Measurements from ENCODE around the gene POLD2.

POLD2 gene

GRCh38 chr7:44106311-44107065, 16.9 kb downstream of the POLD2 start:
- no peak for TF ChIP-seq CTCF (conservative IDR thresholded peaks at IDR 0.05; ENCODE audit: low read depth, low read length)
- H3K4me3 ChIP-seq (ENCODE audit: low read length) = no peak overlapping the region
- no peak for DNase-seq (ENCODE audit: low read depth)

GRCh38 chr7:44105832-44106231, 17.5 kb downstream of the POLD2 start:
- no peak for DNase-seq (ENCODE audit: low read depth)
- H3K4me3 ChIP-seq (ENCODE audit: low read length) = peak overlapping the region; percentile 46
- TF ChIP-seq CTCF (conservative IDR thresholded peaks at IDR 0.05; ENCODE audit: low read depth, low read length) = no peak

GRCh38 chr7:44104860-44105771, 18.2 kb downstream of the POLD2 start:
- peak overlapping the region; percentile 46 for H3K4me3 ChIP-seq (ENCODE audit: low read length)
- peak; percentile 2 for TF ChIP-seq CTCF (conservative IDR thresholded peaks at IDR 0.05; ENCODE audit: low read depth, low read length)
- DNase-seq (ENCODE audit: low read depth) = peak; percentile 82

- peak within 1 kb of the TSS; percentile 46 for H3K4me3 ChIP-seq (ENCODE audit: low read length)
- no peak for DNase-seq (ENCODE audit: low read depth)
- TF ChIP-seq CTCF (conservative IDR thresholded peaks at IDR 0.05; ENCODE audit: low read depth, low read length) = no peak
Measured at GRCh38 chr7:44103923-44104859, 19.2 kb downstream of the POLD2 start, which contains the start of gene AEBP1. Gene AEBP1 (plus strand): TSS chr7:44104345. CDS start chr7:44104666, 321 bp downstream.

GRCh38 chr7:44103566-44103922, 19.8 kb downstream of the POLD2 start:
- TF ChIP-seq CTCF (conservative IDR thresholded peaks at IDR 0.05; ENCODE audit: low read depth, low read length) = no peak
- DNase-seq (ENCODE audit: low read depth) = no peak
- H3K4me3 ChIP-seq (ENCODE audit: low read length) = no peak overlapping the region

GRCh38 chr7:44102846-44103565, 20.3 kb downstream of the POLD2 start:
- no peak for DNase-seq (ENCODE audit: low read depth)
- H3K4me3 ChIP-seq (ENCODE audit: low read length) = no peak overlapping the region
- no peak for TF ChIP-seq CTCF (conservative IDR thresholded peaks at IDR 0.05; ENCODE audit: low read depth, low read length)

All from retinal pigment epithelial cell (primary cell).